Measurements from ENCODE around the gene KCNJ10.

Gene KCNJ10

DNA sequence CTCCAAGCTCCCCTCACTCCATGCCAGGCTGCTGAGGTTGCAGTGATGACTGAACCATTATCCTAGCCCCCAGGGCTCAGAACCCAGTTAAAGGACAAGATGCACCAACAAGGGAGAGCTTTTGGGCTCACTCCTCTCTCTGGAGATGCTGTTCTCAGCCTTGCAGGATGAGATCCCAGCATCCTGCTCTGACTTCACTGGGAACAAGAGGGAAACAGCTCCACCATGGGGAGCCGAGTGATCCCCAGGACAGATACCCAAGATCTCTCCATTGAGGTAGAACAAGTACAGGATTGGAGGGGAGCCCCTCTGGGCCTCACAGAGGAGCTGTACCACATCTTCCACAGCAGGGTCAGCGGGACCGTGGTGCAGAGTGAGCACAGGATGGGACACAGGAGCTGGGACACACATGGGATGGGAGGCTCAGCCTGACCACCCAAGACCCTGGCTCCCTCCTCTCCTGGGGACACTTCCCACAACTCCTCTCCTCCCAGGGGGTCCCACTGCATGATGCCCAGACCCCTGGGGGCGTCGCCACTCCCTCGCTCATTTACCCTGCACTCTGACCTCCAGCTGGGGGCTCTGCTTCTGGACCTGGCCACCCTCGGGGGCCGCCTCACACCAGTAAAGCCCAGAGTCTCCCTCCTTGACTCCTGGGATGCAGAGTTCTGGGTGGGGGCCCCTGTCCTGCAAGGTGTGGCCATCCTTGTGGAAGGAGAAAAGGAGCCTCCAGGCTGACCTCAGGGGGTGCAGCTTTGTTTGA lies 97.3 kb downstream of the KCNJ10 start:
- DNase-seq: no peak

- no peak for DNase-seq
Measured at GRCh38 chr1:159970932-159971342, 99.0 kb downstream of the KCNJ10 start.

DNA sequence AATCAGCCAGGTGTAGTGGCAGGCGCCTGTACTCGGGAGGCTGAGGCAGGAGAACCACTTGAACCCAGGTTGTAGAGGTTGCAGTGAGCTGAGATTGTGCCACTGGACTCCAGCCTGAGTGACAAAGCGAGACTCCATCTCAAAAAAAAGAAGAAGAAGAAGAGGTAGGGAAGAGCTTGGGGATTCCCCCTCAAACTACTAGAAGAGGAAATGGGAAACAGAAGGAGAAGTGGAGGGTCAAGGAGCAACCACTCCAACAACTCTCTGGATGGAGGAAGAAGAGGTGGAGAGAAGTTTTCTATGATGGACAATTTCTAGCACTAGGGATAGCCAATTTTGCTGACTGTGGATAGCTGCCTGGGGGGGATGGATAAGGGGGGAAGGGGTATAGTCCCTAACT lies 101.1 kb downstream of the KCNJ10 start:
- no peak for DNase-seq

GRCh38 chr1:159965263-159965662 lies 104.7 kb downstream of the KCNJ10 start:
- DNase-seq: no peak

DNA sequence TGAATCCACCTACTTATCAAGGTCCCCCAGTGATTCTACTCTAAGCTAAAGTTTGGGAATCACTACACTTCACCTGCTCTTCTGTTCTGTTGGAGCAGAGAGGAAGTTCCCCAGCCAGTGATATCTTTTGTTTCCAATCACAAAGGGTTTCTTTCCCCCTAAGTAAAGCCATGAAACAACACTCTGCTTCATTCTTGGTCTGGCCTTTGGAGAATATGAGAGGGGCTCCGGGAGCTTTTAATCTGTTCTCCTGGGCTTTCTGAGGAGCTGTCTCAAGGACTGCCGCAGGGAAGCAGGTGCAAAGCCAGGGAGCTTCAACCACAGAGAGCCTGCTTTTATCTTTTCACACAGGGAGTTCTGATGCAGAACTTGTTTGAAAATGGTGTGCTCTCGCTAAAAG lies 105.8 kb downstream of the KCNJ10 start:
- DNase-seq: no peak

DNA sequence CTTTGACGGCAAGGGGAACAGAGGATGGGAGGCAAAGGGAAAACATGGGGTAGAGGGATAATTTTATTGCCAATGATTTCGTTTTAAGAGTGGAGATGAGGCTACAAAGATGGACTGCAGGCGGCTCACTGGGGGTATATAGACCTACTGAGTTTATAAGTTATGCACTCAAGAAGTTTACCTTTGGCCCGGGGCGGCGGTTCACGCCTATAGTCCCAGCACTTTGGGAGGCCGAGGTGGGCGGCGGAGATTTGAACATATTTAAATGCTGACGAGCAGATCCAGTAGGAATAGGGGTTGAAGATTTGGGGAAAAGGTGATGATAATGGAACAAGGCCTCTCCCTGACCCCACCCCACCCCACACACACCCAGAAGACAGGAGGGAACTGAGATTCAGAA lies 107.8 kb downstream of the KCNJ10 start:
- DNase-seq: no peak

GRCh38 chr1:159961636-159962035 lies 108.3 kb downstream of the KCNJ10 start:
- DNase-seq: no peak

- no peak for DNase-seq
Measured at GRCh38 chr1:159960721-159961381, 109.1 kb downstream of the KCNJ10 start.

DNA sequence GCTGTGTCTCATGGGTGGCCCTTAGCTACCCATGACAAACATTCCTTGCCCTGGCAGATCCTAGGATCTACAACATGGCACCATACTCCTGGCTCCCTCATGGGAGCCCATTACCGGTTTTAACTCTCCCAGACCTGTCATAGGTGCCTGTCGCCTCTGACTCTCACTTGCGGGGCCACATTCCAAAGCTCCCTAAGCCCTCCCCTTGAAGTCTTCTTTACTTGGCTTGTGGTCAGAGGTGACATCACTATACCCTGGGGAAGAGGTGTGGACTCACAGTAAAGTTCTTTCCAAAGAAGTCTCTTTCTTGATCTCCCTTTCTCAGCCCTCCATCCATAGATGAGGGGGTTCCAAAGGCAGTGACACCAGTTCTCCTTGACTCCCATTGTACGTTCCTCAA lies 110.5 kb downstream of the KCNJ10 start:
- DNase-seq: no peak

DNA sequence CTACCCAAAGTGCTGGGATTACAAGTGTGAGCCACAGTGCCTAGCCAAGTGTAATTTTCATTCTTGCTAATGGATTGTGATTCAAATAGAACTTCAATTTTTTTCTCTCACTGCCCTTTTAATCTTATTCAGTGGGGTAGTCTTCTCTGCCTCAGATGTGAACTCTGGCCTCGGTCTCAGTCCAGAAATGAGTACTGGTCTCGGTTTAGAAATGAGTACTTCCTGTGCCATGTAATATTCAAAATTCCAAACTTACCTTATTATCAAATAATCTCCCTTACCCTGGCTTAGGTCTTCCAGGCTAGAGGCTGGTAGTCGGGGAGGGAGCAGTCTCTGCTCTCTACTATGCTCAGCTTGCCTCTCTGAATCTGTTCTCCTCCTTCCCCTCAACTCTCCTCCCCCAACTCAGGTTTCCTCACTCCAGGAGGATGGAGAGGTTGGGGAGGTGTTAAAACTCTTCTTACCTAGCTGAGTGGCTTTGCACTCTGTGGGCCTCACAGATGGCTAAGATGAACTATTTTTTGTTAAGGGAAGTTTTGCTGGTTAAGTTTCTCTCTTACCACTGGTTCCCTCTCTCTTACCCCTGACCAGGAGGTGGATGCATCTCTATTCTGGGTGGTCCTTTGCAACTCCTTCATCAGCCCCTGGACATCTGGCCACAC lies 111.1 kb downstream of the KCNJ10 start:
- no peak for DNase-seq

GRCh38 chr1:159957824-159958268 lies 112.1 kb downstream of the KCNJ10 start:
- no peak for DNase-seq

- no peak for DNase-seq
Measured at GRCh38 chr1:159955456-159955855, 114.5 kb downstream of the KCNJ10 start.

DNA sequence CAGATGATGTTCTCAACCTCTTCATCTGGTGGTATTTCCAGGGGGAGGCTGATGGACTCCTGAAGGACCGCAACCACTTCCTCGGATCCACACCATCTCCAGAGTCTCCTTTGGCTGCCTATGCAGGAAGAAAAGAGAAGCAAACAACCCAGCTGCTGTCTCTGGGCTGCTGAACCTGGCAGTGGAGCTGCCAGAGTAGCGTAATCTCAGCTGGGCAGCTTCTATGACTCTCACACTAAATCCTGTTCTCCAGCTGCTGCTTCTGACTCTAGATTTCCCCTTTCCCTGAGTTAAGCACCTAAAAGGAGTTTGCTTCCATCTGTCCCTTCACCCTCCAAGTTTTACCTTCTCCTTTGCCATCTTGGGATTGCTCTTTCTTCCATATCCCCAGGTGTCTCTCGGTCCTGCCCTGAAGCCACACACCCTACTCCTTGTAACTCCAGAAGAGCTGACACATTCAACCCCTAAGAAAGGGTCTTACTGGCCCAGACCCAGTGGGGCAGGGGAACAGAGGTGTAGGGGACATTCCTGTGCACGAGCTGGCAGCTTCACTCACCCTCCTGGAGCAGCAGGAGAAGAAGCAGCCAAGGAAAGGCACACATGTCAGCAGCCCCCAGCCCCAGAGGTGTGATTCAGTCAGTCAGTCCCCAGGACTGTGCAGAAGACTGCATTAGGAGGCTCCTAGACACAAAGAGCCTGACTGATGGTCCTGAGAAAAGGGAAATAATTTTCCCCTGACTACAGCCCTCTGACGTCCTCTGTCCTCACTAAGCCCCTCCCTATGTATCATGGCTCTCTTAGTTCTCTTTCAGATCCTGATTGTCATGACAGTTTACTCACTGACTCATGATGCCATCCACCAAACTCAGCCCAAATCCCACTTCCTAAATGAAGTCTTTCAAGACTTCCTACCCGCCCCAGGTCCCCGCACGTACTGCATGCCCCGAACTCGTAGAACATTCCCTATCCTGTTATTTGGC lies 116.1 kb downstream of the KCNJ10 start, which contains the start of gene SLAMF9:
TSS of gene SLAMF9 (minus strand) at position 702 of the 980 bp plus-strand sequence. CDS start at position 602, 100 bp downstream.
- DNase-seq: no peak

DNA sequence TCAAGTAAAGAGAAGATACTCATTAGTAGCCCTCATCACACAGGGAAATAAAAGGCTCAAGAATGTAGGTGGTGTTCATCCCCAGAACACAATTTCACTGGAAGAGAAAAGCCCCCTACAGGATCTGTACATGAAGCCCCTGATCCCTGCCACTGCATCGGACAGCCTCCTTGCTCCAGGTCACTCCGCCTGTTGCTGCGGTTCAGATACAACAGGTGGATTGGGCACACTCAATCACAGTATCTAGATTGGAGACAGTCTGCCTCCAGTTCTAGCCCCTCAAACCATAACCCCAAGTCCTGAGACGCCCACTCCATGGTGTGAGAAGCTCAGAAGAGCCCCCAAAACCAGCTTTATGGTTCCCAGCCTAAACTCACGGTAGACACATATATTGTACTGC lies 117.0 kb downstream of the KCNJ10 start:
- no peak for DNase-seq

- DNase-seq: no peak
Measured at GRCh38 chr1:159951551-159951950, 118.4 kb downstream of the KCNJ10 start.

DNA sequence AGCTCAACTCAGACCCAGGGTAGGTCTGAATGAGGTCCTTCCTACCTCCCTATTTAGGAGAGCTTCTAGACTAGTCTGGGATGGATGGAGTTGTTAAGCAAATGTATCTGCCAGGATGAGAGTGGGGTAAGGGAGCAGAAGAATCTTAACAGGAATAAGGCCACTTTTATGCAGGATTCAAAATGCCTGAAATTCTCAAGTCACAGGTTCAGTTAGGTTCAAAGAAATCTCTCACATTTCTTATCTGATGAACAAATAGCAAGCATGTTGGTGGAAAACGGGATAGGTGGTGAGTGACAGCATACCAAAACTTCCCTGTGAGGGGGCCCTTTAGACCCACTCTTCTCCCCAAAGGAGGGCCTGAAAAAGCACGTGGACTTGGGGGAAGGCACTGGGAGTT lies 118.9 kb downstream of the KCNJ10 start:
- DNase-seq: no peak

GRCh38 chr1:159949981-159950381 lies 120.0 kb downstream of the KCNJ10 start:
- no peak for DNase-seq

DNA sequence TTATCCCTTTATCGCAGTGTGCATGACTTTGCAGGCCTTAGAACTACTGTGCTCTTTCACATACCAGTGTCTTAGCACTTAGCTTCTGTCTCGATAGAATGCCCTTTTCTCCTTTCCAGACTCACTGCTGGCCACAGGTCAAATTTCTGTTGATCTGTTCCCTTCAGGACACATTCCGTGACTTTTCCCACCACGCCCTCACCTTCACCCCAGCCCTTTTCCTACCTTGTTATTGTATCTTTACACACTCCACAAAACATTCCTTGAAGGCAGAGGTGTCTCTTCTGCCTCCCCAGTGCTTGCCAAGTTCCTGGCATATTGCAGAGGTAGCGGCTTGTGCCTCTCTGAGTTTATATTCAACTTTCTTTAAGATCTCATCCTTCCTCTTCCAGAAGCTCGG lies 120.8 kb downstream of the KCNJ10 start:
- no peak for DNase-seq

All from amygdala (tissue), 56 donors.